SK-N-MC (cell line): ENCODE data around the gene UGT1A9.
"Not testable (repeated sequence)": the region's sequence is repeated elsewhere in the genome, so short reads cannot be mapped to it uniquely, and the experiment has no call there.

Source experiments
- DNase-seq: peaks from one replicate; pipeline ENCODE4 v3.0.0-alpha.2; 2011; ENCODE audit warnings: low read depth, low spot score
- H3K27ac ChIP-seq: fragments of 200-600 bp; sonication (generic); 2 replicates; pipeline ENCODE4 v1.5.1; 2016; ENCODE audit warnings: mixed run types
- H3K36me3 ChIP-seq: fragments of 200-600 bp; sonication (generic); 2 replicates; pipeline ENCODE4 v1.6.1; 2017; ENCODE audit warnings: antibody characterized with exemption, low read length, mixed read lengths; ENCODE audit not compliant: insufficient read depth
- H3K4me3 ChIP-seq: fragments of 200-600 bp; sonication (generic); 2 replicates; pipeline ENCODE4 v1.5.1; 2016
- H3K9ac ChIP-seq: fragments of 200-600 bp; sonication (generic); 2 replicates; pipeline ENCODE4 v1.8.0; 2017; ENCODE audit warnings: mixed run types, mixed read lengths; ENCODE audit not compliant: insufficient read length
- H3K9me3 ChIP-seq: fragments of 200-600 bp; sonication (generic); 2 replicates; pipeline ENCODE4 v1.6.1; 2017; ENCODE audit warnings: low read depth, mild to moderate bottlenecking, antibody characterized with exemption, low read length, moderate library complexity, mixed read lengths
- EZH2 ChIP-seq: fragments of 200-600 bp; sonication (generic); IDR thresholded peaks from one replicate; pipeline ENCODE4 v1.6.1; 2017; ENCODE audit warnings: antibody characterized with exemption
- FOXP2 ChIP-seq: optimal IDR thresholded peaks from 2 replicates; pipeline ENCODE3; 2011; ENCODE audit warnings: mild to moderate bottlenecking, moderate library complexity; ENCODE audit not compliant: insufficient read depth; ENCODE audit errors: extremely low read length, control extremely low read depth
- POLR2AphosphoS5 ChIP-seq: IDR thresholded peaks from 2 replicates; pipeline ENCODE4 v1.6.1; 2012; ENCODE audit warnings: mild to moderate bottlenecking, low read depth, low read length, borderline replicate concordance

UGT1A9 gene

GRCh38 chr2:233671290-233672161 is at the start of gene UGT1A9:
TSS of gene UGT1A9 (plus strand) at chr2:233671898. CDS start at chr2:233671935, 37 bp downstream.
- no peak within 1 kb of the TSS for H3K27ac ChIP-seq
- H3K4me3 ChIP-seq: no peak within 1 kb of the TSS
- H3K36me3 ChIP-seq: no peaks in the 10 kb centered on the region
- no peak within 1 kb of the TSS for H3K9ac ChIP-seq
- no peaks in the 10 kb centered on the region for H3K9me3 ChIP-seq
- TF ChIP-seq EZH2 (no peak), POLR2AphosphoS5 (no peak), FOXP2 (no peak)
- DNase-seq: no peak

- peaks cover 10% of the 10 kb centered on the region for H3K36me3 ChIP-seq
- peak overlapping the region; percentile 11 for H3K9ac ChIP-seq
- TF ChIP-seq EZH2 (no peak), POLR2AphosphoS5 (peak; percentile 48; the same call in 1 of the 2 replicates)
- H3K27ac ChIP-seq: peak overlapping the region; percentile 100
- peak overlapping the region; percentile 20; the same call in 1 of the 2 replicates for H3K4me3 ChIP-seq
- peak; percentile 96 for DNase-seq
- H3K9me3 ChIP-seq: peaks cover 16% of the 10 kb centered on the region; the same call in 1 of the 2 replicates
Observed at GRCh38 chr2:233627331-233628025, 44.2 kb upstream of the UGT1A9 start.

- not testable (repeated sequence) for H3K27ac ChIP-seq, DNase-seq, H3K4me3 ChIP-seq, H3K9me3 ChIP-seq, H3K9ac ChIP-seq, H3K36me3 ChIP-seq
Observed at GRCh38 chr2:233636306-233636705, 35.4 kb upstream of the UGT1A9 start, which contains the start of gene UGT1A10. TSS of gene UGT1A10 (plus strand) at chr2:233636448. CDS start at chr2:233636523, 75 bp downstream.

GRCh38 chr2:233638836-233639235 is 32.9 kb upstream of the UGT1A9 start:
- no peak for TF ChIP-seq FOXP2
- TF ChIP-seq POLR2AphosphoS5: no peak
- TF ChIP-seq EZH2: no peak
- Histone ChIP-seq H3K36me3 (no peaks in the 10 kb centered on the region), H3K4me3 (no peak overlapping the region), H3K27ac (no peak overlapping the region), H3K9me3 (no peaks in the 10 kb centered on the region), H3K9ac (no peak overlapping the region)
- DNase-seq: no peak

GRCh38 chr2:233639860-233640259 is 31.8 kb upstream of the UGT1A9 start:
- TF ChIP-seq EZH2 (no peak), POLR2AphosphoS5 (no peak), FOXP2 (no peak)
- no peaks in the 10 kb centered on the region for H3K9me3 ChIP-seq
- no peak overlapping the region for H3K9ac ChIP-seq

GRCh38 chr2:233643128-233643527 is 28.6 kb upstream of the UGT1A9 start:
- Histone ChIP-seq H3K4me3 (no peak overlapping the region), H3K36me3 (no peaks in the 10 kb centered on the region), H3K27ac (no peak overlapping the region), H3K9me3 (no peaks in the 10 kb centered on the region), H3K9ac (no peak overlapping the region)
- no peak for DNase-seq
- no peak for TF ChIP-seq EZH2
- no peak for TF ChIP-seq POLR2AphosphoS5
- TF ChIP-seq FOXP2: no peak

More at GRCh38 chr2:233639860-233640259, 31.8 kb upstream of the UGT1A9 start:
- no peaks in the 10 kb centered on the region for H3K36me3 ChIP-seq
- no peak overlapping the region for H3K4me3 ChIP-seq
- no peak overlapping the region for H3K27ac ChIP-seq
- no peak for DNase-seq

- H3K36me3 ChIP-seq, H3K9ac ChIP-seq, H3K9me3 ChIP-seq, H3K27ac ChIP-seq, DNase-seq, H3K4me3 ChIP-seq: not testable (repeated sequence)
Observed at GRCh38 chr2:233646033-233646432, 25.7 kb upstream of the UGT1A9 start.

- Histone ChIP-seq H3K4me3 (no peak overlapping the region), H3K9me3 (no peaks in the 10 kb centered on the region), H3K36me3 (no peaks in the 10 kb centered on the region), H3K27ac (no peak overlapping the region), H3K9ac (no peak overlapping the region)
- no peak for DNase-seq
- no peak for TF ChIP-seq FOXP2
- no peak for TF ChIP-seq POLR2AphosphoS5
- no peak for TF ChIP-seq EZH2
Observed at GRCh38 chr2:233650981-233651380, 20.7 kb upstream of the UGT1A9 start.
